GM12872 (cell line): ENCODE measurements around the gene B3GLCT.

Source experiments
- CTCF ChIP-seq: IDR thresholded peaks from 3 replicates; pipeline ENCODE4 v1.5.1; 2011; ENCODE audit warnings: low read depth, mild to moderate bottlenecking, low read length, moderate library complexity; ENCODE audit not compliant: insufficient read depth

The B3GLCT gene

GRCh38 chr13:31334547-31334946 lies 134.8 kb downstream of the B3GLCT start:
- TF ChIP-seq CTCF, result no peak

GRCh38 chr13:31334994-31335557 lies 135.3 kb downstream of the B3GLCT start:
- no peak for TF ChIP-seq CTCF

- TF ChIP-seq CTCF, result no peak
Observed at GRCh38 chr13:31346891-31347290, 147.1 kb downstream of the B3GLCT start.

GRCh38 chr13:31349156-31349555 lies 149.4 kb downstream of the B3GLCT start:
- TF ChIP-seq CTCF, result no peak

GRCh38 chr13:31350560-31350959 lies 150.8 kb downstream of the B3GLCT start:
- no peak for TF ChIP-seq CTCF

- TF ChIP-seq CTCF, result no peak
Observed at GRCh38 chr13:31351376-31351775, 151.6 kb downstream of the B3GLCT start.

- TF ChIP-seq CTCF, result no peak
Observed at GRCh38 chr13:31352467-31352866, 152.7 kb downstream of the B3GLCT start.
